ENCODE results near the gene ATP8B4.

The ATP8B4 gene

DNA sequence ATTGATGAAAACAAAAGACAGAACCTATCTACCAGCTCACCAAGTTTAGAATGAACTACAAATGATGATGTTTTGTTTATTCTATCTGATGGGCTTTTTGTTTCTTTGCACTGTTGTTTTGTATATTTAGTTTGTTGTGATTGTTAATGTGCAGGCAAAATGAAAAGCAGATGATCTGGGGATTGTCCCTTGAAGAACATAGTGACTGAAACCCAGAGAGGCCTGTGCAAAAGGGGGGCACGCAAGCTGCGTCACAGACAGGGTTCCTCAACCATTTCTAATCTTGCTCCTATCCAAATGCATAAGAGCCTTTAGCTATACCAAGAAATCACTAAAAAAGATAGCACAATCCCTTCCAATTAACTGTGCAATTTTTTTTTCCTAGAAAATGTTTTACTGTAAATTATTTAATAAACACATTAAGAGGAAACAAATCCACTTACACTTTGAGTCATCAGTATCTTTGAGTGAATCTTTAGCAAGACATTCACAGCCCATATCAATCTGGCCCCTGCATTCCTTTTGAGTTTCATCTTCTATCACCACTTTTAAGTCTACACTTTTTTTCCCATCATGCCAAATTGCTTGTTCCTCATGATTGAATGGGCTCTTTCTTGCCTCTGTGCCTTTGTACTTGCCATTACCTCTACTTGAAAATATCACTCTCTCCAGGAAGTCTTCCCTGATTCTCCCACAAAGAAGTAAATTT, 220.3 kb downstream of the ATP8B4 start:
- Histone ChIP-seq H3K9ac (ENCODE audit: low read depth, low read length) (no peak overlapping the region), H3K27me3 (ENCODE audit: control insufficient read depth, insufficient read depth, low read length) (no peaks in the 10 kb centered on the region), H3K4me3 (ENCODE audit: low read length) (no peak overlapping the region), H3K4me2 (ENCODE audit: low read length) (no peak overlapping the region), H3K9me3 (replicated peaks; ENCODE audit: low read length) (no peaks in the 10 kb centered on the region), H3K4me1 (ENCODE audit: control insufficient read depth, insufficient read depth, low read length) (peaks cover 21% of the 10 kb centered on the region), H3K36me3 (ENCODE audit: insufficient read depth, low read length) (no peaks in the 10 kb centered on the region)

DNA sequence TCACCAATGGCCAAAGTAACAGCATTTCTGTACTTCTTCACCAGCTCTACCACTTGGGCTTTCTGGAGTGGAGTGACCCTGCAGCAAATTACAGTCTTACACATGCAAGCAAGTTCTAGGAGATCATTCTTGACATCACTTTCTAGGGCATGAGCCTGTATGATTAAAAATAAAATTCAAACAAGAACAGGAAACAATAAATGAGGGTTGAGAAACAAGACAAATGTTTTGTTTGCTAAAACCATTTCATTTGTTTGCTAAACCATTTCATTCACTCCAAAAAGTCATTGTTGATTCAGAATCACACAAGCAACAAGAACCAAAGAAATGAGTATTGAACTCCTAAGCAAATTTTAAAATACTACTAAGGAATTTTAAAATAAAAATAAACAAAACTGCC, 220.9 kb downstream of the ATP8B4 start:
- H3K4me1 ChIP-seq (ENCODE audit: control insufficient read depth, insufficient read depth, low read length) = peaks cover 14% of the 10 kb centered on the region
- no peak overlapping the region for H3K4me2 ChIP-seq (ENCODE audit: low read length)
- H3K36me3 ChIP-seq (ENCODE audit: insufficient read depth, low read length) = no peaks in the 10 kb centered on the region
- H3K9ac ChIP-seq (ENCODE audit: low read depth, low read length) = no peak overlapping the region
- H3K9me3 ChIP-seq (replicated peaks; ENCODE audit: low read length) = no peaks in the 10 kb centered on the region
- H3K27me3 ChIP-seq (ENCODE audit: control insufficient read depth, insufficient read depth, low read length) = no peaks in the 10 kb centered on the region
- H3K4me3 ChIP-seq (ENCODE audit: low read length) = no peak overlapping the region

GRCh38 chr15:49895347-49896223, 223.4 kb downstream of the ATP8B4 start:
- Histone ChIP-seq H3K4me3 (ENCODE audit: low read length) (no peak overlapping the region), H3K36me3 (ENCODE audit: insufficient read depth, low read length) (no peaks in the 10 kb centered on the region), H3K9me3 (replicated peaks; ENCODE audit: low read length) (no peaks in the 10 kb centered on the region), H3K9ac (ENCODE audit: low read depth, low read length) (no peak overlapping the region), H3K4me2 (ENCODE audit: low read length) (no peak overlapping the region), H3K27me3 (ENCODE audit: control insufficient read depth, insufficient read depth, low read length) (no peaks in the 10 kb centered on the region), H3K4me1 (ENCODE audit: control insufficient read depth, insufficient read depth, low read length) (no peaks in the 10 kb centered on the region)

DNA sequence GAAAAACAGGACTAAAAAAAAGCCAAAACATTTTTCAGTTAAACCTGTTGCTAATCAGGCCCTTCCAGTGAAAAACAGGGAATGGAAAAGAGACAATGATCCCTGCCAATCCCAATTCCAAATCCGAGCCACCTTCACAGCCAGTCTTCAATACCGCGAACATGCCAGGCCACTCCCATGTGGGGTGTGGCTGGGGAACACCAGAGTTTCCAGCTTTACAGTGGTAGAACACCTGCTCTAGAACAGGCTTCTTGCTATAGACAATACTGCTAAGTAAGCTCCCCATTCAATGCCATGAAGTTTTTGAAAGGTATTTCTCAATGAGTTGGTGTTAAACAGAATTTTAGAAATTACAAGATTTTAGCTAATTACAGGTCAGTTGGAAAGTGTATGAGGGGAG, 228.3 kb downstream of the ATP8B4 start:
- H3K4me3 ChIP-seq (ENCODE audit: low read length) = no peak overlapping the region
- H3K36me3 ChIP-seq (ENCODE audit: insufficient read depth, low read length) = no peaks in the 10 kb centered on the region
- H3K27me3 ChIP-seq (ENCODE audit: control insufficient read depth, insufficient read depth, low read length) = no peaks in the 10 kb centered on the region
- no peak overlapping the region for H3K9ac ChIP-seq (ENCODE audit: low read depth, low read length)
- H3K9me3 ChIP-seq (replicated peaks; ENCODE audit: low read length) = no peaks in the 10 kb centered on the region
- H3K4me1 ChIP-seq (ENCODE audit: control insufficient read depth, insufficient read depth, low read length) = no peaks in the 10 kb centered on the region
- H3K4me2 ChIP-seq (ENCODE audit: low read length) = no peak overlapping the region

DNA sequence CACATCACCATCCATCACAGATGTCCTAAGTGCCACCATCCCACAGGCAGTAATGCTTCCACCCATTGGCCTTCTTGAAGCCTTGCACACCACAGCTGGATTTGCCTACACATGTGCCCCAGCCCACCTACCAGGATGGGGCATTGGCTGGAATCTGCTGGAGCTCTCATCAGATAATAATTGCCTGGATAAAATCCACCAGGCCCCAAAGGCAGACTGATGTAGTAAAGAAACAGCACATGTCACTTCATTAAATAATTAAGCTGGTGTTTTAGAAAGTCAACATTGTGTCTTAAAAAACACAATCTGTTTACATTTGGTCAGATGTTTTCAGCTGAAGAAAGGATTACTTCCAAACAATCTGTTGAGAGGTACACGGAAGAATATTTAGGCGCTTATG, 229.5 kb downstream of the ATP8B4 start:
- Histone ChIP-seq H3K36me3 (ENCODE audit: insufficient read depth, low read length) (no peaks in the 10 kb centered on the region), H3K4me2 (ENCODE audit: low read length) (no peak overlapping the region)

GRCh38 chr15:49888734-49889133, 230.3 kb downstream of the ATP8B4 start:
- no peaks in the 10 kb centered on the region for H3K4me1 ChIP-seq (ENCODE audit: control insufficient read depth, insufficient read depth, low read length)
- H3K4me2 ChIP-seq (ENCODE audit: low read length) = no peak overlapping the region
- no peak overlapping the region for H3K4me3 ChIP-seq (ENCODE audit: low read length)
- H3K9me3 ChIP-seq (replicated peaks; ENCODE audit: low read length) = no peaks in the 10 kb centered on the region
- H3K27me3 ChIP-seq (ENCODE audit: control insufficient read depth, insufficient read depth, low read length) = no peaks in the 10 kb centered on the region
- H3K36me3 ChIP-seq (ENCODE audit: insufficient read depth, low read length) = no peaks in the 10 kb centered on the region
- H3K9ac ChIP-seq (ENCODE audit: low read depth, low read length) = no peak overlapping the region

More for the DNA sequence above, 229.5 kb downstream of the ATP8B4 start:
- Histone ChIP-seq H3K9ac (ENCODE audit: low read depth, low read length) (no peak overlapping the region), H3K27me3 (ENCODE audit: control insufficient read depth, insufficient read depth, low read length) (no peaks in the 10 kb centered on the region), H3K9me3 (replicated peaks; ENCODE audit: low read length) (no peaks in the 10 kb centered on the region), H3K4me1 (ENCODE audit: control insufficient read depth, insufficient read depth, low read length) (no peaks in the 10 kb centered on the region), H3K4me3 (ENCODE audit: low read length) (no peak overlapping the region)

GRCh38 chr15:49888323-49888693, 230.7 kb downstream of the ATP8B4 start:
- H3K36me3 ChIP-seq (ENCODE audit: insufficient read depth, low read length) = no peaks in the 10 kb centered on the region
- no peak overlapping the region for H3K4me2 ChIP-seq (ENCODE audit: low read length)
- H3K4me3 ChIP-seq (ENCODE audit: low read length) = no peak overlapping the region
- H3K4me1 ChIP-seq (ENCODE audit: control insufficient read depth, insufficient read depth, low read length) = no peaks in the 10 kb centered on the region
- H3K9me3 ChIP-seq (replicated peaks; ENCODE audit: low read length) = no peaks in the 10 kb centered on the region
- H3K27me3 ChIP-seq (ENCODE audit: control insufficient read depth, insufficient read depth, low read length) = no peaks in the 10 kb centered on the region
- no peak overlapping the region for H3K9ac ChIP-seq (ENCODE audit: low read depth, low read length)

- H3K9ac ChIP-seq (ENCODE audit: low read depth, low read length) = no peak overlapping the region
- no peaks in the 10 kb centered on the region for H3K36me3 ChIP-seq (ENCODE audit: insufficient read depth, low read length)
- no peaks in the 10 kb centered on the region for H3K27me3 ChIP-seq (ENCODE audit: control insufficient read depth, insufficient read depth, low read length)
- H3K4me2 ChIP-seq (ENCODE audit: low read length) = no peak overlapping the region
- H3K9me3 ChIP-seq (replicated peaks; ENCODE audit: low read length) = no peaks in the 10 kb centered on the region
- no peak overlapping the region for H3K4me3 ChIP-seq (ENCODE audit: low read length)
- no peaks in the 10 kb centered on the region for H3K4me1 ChIP-seq (ENCODE audit: control insufficient read depth, insufficient read depth, low read length)
These were observed 231.2 kb downstream of the ATP8B4 start for GRCh38 chr15:49887659-49888322.

DNA sequence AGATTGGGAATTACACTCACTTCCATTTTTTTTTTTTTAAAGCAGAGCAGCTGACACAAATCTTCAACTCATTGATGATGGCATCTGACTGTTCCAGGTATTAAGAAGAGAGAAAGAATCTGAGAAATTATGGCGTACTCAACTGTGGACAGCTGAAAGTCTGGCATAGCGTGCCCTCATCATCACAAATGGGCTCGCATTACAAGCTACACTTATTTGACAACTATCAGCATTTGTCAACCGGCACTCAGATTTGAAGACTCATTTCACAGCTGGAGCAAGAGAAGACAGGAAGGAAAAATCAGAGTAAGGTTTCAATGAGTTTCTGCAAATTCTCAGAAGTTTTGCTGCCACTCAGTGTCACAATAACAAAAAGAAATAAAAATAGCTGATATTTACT, 235.9 kb downstream of the ATP8B4 start:
- Histone ChIP-seq H3K4me3 (ENCODE audit: low read length) (no peak overlapping the region), H3K9me3 (replicated peaks; ENCODE audit: low read length) (no peaks in the 10 kb centered on the region), H3K27me3 (ENCODE audit: control insufficient read depth, insufficient read depth, low read length) (no peaks in the 10 kb centered on the region), H3K4me2 (ENCODE audit: low read length) (no peak overlapping the region), H3K9ac (ENCODE audit: low read depth, low read length) (no peak overlapping the region), H3K36me3 (ENCODE audit: insufficient read depth, low read length) (no peaks in the 10 kb centered on the region), H3K4me1 (ENCODE audit: control insufficient read depth, insufficient read depth, low read length) (no peaks in the 10 kb centered on the region)

DNA sequence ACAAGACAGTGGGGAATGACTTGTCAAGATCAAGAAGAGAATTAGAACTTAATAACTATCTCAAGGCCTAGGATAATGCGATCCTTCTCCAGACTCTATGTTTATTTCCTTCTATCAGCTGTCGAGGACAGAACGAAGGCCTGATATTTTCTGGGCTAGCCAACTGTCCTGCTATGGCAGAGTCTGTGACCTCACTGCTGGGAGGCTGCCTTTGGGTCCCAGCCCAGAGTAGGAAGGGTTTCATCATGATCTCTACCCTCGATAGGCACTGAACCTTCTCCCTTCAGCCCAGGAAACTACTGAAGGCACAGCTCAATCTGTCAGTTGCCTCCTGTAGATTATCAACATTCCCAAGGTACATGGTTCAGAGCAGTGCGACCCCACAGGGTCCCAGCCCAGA, 237.2 kb downstream of the ATP8B4 start:
- no peaks in the 10 kb centered on the region for H3K27me3 ChIP-seq (ENCODE audit: control insufficient read depth, insufficient read depth, low read length)
- H3K9me3 ChIP-seq (replicated peaks; ENCODE audit: low read length) = no peaks in the 10 kb centered on the region
- H3K4me1 ChIP-seq (ENCODE audit: control insufficient read depth, insufficient read depth, low read length) = no peaks in the 10 kb centered on the region
- H3K9ac ChIP-seq (ENCODE audit: low read depth, low read length) = no peak overlapping the region
- no peak overlapping the region for H3K4me3 ChIP-seq (ENCODE audit: low read length)
- H3K4me2 ChIP-seq (ENCODE audit: low read length) = no peak overlapping the region
- no peaks in the 10 kb centered on the region for H3K36me3 ChIP-seq (ENCODE audit: insufficient read depth, low read length)

- Histone ChIP-seq H3K4me1 (ENCODE audit: control insufficient read depth, insufficient read depth, low read length) (no peaks in the 10 kb centered on the region), H3K27me3 (ENCODE audit: control insufficient read depth, insufficient read depth, low read length) (no peaks in the 10 kb centered on the region), H3K9me3 (replicated peaks; ENCODE audit: low read length) (no peaks in the 10 kb centered on the region), H3K4me3 (ENCODE audit: low read length) (no peak overlapping the region), H3K9ac (ENCODE audit: low read depth, low read length) (no peak overlapping the region), H3K36me3 (ENCODE audit: insufficient read depth, low read length) (no peaks in the 10 kb centered on the region), H3K4me2 (ENCODE audit: low read length) (no peak overlapping the region)
These were observed 237.6 kb downstream of the ATP8B4 start for GRCh38 chr15:49881433-49881832.
